Uterus (tissue), 2 donors: ENCODE results near the gene BSND.

ENCODE experiments used
- POLR2A ChIP-seq, 2 donors: fragments of 450-650 bp; IDR thresholded peaks; one replicate each; pipeline ENCODE4 v1.6.1; 2016; ENCODE audit warnings: antibody characterized with exemption in 2 of 2, mild to moderate bottlenecking in 1 of 2, moderate library complexity in 1 of 2
- TF ChIP-seq, protein P1 (sequence below), 4 experiments: fragments of 200-600 bp in 2 of 4; fragments of 450-650 bp in 2 of 4; sonication (generic) in 2 of 4; IDR thresholded peaks; one replicate each; pipeline ENCODE4 v1.5.1; 2016 to 2019; ENCODE audit warnings: antibody characterized with exemption in 4 of 4, mild to moderate bottlenecking in 2 of 4, moderate library complexity in 1 of 4

DNA sequence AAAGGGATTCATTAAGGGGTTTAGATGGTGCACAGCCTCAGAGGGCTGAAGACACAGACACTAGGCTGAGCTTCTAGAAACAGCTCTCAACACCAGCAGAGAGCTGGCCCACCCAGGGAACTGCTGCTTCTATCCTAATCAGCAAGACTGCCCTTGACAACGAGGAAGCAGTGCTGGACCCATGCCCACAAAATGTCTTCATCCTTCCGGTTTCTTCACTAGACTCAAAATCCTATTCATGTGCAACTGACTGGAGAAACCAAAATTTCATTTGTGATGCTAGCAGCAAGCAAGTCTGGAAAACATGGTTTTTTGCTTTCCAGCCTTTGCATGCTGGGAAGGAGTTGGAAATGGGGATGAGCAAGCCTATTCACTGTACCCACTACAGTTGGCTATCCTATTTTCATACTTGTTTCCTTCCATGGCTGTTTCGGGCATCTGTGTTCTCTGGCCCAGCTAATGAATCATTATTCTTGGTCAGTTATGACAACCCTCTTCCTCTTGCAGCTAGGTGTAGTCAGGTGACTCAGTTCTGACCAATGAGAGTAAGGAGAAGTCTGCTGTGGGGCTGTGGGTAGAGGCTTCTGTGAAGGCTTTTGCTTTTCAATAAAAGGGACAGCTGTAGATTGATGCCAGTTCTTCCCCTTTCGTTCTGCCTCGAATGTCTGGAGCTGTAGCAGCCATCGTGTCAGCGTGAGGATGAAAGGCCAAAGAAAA, 33.0 kb upstream of the BSND start:
- TF ChIP-seq, protein P1, sequence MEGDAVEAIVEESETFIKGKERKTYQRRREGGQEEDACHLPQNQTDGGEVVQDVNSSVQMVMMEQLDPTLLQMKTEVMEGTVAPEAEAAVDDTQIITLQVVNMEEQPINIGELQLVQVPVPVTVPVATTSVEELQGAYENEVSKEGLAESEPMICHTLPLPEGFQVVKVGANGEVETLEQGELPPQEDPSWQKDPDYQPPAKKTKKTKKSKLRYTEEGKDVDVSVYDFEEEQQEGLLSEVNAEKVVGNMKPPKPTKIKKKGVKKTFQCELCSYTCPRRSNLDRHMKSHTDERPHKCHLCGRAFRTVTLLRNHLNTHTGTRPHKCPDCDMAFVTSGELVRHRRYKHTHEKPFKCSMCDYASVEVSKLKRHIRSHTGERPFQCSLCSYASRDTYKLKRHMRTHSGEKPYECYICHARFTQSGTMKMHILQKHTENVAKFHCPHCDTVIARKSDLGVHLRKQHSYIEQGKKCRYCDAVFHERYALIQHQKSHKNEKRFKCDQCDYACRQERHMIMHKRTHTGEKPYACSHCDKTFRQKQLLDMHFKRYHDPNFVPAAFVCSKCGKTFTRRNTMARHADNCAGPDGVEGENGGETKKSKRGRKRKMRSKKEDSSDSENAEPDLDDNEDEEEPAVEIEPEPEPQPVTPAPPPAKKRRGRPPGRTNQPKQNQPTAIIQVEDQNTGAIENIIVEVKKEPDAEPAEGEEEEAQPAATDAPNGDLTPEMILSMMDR (IDR thresholded peaks at IDR 0.05): no peak
- no peak for TF ChIP-seq POLR2A (IDR thresholded peaks at IDR 0.05)
